ELF-1 (cell line): ENCODE measurements around the gene NOP53.
"Not testable (repeated sequence)": the region's sequence is repeated elsewhere in the genome, so short reads cannot be mapped to it uniquely, and the experiment has no call there.

Experiments used
- DNase-seq: peaks from one replicate; pipeline ENCODE4 v3.0.0-alpha.2; 2016; ENCODE audit warnings: low read depth, low spot score

NOP53 gene

DNA sequence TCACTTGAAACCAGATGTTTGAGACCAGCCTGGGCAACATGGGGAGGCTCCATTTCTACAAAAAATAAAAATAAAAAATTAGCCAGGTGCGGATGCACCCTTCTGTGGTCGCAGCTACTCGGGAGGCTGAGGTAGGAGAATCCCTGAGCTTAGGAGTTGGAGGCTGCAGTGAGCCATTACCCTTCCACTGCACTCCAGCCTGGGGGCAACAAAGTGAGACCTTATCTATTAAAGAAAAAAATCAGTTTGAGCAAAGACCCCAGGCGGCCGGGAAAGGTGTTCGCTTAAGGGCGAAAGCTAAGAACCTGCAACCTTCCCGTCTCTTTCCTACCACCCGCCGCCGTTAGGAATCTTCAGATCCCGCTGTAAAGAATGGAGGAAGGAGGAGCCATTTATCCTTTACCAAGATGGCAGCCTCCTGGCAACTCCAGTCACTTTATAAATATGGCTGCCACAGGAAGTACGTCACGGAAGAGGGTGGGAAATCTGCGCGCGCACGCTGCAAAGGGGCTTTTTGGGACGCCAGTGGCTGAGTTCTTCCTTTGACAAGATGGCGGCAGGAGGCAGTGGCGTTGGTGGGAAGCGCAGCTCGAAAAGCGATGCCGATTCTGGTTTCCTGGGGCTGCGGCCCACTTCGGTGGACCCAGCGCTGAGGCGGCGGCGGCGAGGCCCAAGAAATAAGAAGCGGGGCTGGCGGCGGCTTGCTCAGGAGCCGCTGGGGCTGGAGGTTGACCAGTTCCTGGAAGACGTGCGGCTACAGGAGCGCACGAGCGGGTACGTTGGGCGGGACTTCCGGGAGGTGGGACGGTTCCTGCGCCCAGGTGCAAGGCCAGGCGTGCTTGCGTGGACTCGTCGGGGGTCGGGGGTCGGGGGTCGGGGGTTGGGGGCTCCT, at the start of gene NOP53:
TSS of gene NOP53 (plus strand) at position 537 of the 892 bp plus-strand sequence. CDS start at position 551, 14 bp downstream.
- DNase-seq = peak; percentile 99

DNA sequence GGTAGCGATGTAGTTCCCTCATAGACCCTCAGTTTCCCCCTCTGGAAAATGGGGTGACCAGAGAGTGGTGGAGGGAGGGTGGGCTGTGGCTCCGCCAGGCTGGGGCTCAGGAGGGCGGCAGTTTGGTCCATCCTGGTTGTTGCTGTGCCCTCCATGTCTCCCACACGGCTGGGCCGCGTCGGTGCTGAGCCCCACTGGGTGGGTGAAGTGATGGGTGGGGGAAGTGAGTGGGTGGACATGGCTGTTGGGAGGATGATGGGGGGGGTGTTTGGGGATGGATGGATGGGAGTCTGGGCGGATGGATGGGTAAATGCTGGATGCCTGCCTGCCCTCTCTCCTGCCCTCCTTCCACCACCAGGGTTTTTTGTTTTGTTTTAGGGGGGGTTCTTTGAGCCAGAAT, 48.7 kb upstream of the NOP53 start:
- DNase-seq = no peak

DNA sequence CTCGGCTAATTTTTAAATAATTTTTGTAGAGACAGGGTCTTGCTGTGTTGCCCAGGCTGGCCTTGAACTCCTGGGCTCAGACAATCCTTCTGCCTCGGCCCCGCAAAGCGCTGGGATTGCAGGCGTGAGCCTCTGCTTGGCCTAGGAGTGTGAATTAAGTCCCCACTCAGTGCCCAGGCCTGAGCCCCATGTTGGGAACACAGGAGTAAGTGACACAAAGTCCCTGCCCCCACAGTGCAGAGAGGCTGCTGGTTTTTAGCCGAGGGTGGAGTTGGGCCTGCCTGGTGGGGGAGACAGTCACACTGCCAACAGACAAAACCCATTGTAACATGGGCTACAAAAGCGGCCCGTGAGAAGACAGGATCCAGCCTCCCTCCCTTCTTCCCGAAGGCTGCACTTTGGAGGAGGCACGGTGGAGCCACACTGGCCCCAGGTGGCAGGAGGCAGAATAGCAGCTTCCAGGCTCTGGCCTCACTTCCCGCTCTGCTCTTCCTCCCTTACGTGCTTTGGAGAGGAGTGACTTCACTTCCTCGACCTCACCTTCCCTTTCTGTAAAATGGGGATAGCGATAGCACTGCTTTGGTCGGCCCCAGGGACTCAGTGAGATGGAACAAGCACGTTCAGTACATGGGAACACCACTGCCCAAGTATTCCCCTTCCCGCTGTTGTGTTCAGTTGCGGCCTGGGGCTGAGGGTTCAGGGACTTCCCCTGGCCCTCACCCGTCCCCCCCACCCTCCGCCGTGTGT, 47.3 kb upstream of the NOP53 start:
- peak; percentile 97 for DNase-seq

DNA sequence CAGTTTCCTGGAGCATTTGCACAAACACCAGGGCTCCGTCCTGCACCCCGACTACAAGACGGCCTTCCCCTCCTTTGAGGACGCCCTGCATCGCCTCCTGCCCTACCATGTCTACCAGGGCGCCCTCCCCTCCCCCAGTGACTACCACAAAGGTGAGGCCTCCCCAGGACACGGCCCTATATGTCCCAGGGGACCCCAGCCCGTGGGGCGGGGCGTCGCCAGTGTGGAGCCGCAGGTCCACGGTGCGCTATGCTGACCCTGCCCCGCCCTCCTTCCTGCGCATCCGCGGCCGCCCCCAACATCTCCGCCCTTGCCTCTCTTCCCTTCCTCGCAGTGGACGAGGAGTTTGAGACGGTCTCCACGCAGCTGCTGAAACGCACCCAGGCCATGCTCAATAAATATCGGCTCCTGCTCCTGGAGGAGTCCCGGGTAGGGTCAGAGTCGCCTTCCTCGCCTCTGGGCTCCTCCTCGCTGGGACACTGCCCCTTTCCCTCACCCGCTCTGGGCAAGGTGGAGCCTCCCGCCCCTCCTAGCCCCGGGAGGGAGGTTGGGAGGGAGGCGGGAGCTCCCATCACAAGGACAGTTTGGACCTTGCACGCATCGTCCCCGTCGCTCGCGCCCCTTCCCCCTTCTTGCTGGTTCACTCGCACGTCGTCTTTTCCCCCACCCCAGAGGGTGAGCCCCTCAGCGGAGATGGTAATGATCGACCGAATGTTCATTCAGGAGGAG, 46.6 kb upstream of the NOP53 start:
- DNase-seq = no peak

DNA sequence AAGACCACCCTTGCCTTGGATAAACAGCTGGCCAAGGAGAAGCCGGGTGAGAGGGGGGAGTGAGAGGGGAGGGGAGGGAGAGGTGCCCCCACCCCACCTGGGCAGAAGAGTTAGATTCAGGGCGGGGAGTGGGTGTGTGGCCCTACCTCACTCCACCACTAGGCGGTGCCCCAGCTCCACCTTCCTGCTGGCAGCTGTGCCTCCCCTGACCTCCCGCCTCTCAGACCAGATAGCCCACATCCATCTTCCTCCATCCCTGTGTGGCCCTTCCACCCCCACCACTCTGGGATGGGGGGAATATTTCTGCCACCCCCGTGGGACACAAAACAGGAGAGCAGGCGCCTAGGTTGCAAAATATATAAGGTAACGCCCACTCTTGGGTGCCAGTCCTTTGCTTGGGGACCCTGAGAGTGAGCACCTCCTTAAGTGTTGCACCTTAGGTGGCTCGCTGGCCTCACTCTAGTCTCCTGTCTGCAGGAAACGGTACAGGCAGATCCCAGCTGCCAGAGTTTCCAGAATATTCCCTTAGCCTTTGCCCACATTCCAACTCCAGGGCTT, 45.9 kb upstream of the NOP53 start:
- peak; percentile 86 for DNase-seq

DNA sequence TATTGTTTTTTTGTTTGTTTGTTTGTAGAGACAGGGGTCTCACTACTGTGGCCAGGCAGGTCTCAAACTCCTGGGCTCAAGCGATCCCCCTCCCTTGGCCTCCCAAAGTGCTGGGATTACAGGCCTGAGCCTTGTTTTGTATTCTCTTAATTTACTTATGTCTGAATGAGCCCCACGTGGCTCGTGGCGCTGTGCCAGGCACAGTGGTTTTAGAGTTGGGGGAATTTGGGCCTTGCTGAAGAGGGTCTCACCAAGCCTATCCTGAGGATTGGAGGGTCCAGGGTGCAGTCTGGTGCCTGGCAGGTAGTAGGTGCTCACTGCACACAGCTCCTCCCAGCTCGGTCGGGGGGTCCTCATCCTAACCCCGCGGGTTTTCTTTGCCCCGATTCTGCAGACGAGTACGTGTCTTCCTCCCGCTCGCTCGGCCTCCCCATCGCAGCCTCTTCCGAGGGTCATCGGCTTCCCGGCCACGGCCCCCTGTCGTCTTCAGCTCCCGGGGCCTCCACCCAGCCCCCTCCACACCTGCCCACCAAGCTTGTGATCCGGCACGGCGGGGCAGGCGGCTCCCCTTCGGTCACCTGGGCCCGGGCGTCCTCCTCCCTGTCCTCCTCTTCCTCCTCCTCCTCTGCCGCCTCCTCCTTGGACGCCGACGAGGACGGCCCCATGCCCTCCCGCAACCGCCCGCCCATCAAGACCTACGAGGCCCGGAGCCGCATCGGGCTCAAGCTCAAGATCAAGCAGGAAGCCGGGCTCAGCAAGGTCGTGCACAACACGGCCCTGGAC, 44.2 kb upstream of the NOP53 start:
- DNase-seq = no peak

DNA sequence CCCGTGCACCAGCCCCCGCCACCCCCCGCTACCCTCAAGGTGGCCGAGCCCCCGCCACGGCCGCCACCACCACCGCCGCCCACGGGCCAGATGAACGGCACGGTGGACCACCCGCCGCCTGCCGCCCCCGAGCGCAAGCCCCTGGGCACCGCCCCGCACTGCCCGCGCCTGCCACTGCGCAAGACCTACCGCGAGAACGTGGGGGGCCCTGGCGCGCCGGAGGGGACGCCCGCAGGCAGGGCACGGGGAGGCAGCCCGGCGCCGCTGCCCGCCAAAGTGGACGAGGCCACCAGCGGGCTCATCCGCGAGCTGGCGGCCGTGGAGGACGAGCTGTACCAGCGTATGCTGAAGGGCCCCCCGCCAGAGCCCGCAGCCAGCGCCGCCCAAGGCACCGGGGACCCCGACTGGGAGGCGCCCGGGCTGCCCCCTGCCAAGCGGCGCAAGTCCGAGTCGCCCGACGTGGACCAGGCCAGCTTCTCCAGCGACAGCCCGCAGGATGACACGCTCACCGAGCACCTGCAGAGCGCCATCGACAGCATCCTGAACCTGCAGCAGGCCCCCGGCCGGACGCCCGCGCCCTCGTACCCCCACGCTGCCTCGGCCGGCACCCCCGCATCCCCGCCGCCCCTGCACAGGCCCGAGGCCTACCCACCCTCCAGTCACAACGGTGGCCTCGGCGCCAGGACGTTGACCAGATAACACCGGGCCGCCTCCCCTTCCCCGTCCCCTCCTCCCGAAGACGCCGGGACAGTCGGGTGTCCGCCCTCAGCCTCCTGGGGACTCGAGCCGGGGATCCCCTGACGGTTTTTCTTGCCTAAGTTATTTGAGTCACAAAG, 43.4 kb upstream of the NOP53 start:
- no peak for DNase-seq

DNA sequence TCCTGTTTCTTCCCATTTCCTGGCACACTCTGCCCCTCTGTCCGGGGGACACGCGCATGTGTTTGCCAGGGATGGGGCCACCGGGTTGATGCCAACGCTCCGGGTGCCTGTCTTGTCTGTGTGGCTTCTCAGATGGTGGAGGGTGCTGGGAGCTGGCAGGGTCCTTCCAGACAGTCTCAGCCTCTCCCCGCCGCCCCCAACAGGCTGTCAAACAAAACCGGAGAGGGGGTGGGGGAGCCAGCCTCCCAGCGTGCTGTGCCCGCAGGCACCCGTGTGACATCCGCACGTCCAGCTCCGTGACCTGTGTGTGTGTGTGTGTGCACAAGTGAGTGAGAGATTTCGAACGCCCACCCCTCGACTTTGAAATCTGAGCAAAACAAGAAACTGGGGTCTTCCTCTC, 42.7 kb upstream of the NOP53 start:
- no peak for DNase-seq

DNA sequence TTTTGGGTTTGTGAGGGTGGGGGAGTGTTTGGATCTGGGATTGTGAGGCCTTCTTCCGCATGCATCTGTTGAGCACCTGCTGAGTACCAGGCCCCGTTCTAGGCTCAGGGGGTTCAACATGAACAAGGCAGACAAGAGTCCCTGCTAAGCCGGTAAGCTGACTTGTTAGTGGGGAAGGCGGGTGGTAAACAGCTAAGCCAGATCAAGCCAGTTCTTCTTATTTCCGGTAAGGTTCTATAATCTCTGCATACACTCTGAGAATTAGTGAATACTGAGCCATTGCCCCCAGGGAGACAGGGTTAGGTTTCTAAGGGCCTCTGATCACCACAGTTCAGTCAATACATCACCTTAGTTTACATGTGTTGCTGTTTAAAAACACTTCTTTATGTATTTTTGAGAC, 42.0 kb upstream of the NOP53 start:
- no peak for DNase-seq

DNA sequence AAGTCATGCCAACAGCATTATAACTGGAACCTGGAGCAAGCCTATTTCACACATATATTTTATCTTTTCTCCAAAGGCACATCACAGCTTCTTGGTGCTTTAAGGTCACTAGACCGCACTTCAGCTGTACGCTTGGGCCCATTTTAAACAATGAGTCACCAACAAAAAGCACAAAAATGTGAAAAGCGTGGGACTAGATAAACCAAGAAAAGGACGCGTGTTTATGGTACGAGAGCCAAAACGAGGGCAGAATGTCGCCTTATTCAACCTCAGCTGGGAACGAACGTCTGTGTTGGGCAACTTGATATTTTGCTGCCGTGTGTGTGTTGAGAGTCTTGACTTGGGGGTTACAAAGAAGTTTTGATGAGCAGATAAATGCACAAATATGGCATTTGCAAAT, 41.3 kb upstream of the NOP53 start:
- DNase-seq = no peak

DNA sequence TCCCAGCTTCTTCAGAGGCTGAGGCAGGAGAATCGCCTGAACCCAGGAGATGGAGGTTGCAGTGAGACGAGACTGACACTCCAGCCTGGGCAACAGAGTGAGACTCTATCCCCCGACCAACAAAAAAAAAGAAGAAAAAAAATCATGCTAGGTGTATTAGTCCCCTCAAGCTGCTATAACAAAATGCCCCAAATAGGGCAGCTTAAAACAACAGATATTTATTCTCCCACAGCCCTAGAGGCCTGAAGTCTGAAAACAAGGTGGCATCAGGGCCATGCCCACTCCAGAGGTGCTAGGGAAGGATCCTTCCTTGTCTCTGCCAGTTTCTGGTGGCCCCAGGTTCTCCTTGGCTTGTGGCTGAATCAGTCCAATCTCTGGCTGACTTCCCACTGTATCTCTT, 40.7 kb upstream of the NOP53 start:
- no peak for DNase-seq

DNA sequence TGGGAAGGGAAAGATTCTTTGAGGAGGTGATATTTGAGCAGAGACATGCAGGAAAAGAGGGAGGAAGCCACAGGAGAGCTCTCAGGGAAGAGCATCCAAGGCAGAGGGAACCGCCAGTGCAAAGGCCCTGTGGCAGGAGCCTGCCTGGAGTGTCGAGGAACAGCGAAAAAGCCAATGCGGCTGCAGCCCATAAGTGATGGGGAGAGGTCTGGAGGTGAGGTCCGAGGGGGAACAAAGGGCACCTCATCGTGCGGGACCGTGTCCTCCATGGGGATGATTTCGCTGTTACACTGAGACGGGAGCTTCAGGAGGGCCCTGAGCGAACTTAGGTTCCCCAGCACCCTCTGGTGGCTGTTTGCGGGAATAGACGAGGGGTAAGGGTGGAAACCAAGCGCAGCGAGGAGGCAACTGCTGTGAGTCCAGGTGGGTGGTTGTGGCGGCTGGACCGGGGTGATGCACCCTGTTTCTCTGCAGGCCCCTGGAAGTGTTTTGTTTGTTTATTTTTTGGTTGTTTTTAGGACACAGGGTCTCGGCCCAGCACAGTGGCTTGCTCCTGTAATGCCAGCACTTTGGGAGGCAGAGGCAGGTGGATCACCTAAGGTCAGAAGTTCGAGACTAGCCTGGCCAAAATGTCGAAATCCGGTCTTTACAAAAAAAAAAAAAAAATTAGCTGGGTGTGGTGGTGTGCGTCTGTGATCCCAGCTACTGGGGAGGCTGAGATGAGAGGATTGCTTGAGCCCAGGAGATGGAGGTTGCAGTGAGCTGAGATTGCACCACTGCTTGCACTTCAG, 38.0 kb upstream of the NOP53 start:
- DNase-seq = peak; percentile 89

DNA sequence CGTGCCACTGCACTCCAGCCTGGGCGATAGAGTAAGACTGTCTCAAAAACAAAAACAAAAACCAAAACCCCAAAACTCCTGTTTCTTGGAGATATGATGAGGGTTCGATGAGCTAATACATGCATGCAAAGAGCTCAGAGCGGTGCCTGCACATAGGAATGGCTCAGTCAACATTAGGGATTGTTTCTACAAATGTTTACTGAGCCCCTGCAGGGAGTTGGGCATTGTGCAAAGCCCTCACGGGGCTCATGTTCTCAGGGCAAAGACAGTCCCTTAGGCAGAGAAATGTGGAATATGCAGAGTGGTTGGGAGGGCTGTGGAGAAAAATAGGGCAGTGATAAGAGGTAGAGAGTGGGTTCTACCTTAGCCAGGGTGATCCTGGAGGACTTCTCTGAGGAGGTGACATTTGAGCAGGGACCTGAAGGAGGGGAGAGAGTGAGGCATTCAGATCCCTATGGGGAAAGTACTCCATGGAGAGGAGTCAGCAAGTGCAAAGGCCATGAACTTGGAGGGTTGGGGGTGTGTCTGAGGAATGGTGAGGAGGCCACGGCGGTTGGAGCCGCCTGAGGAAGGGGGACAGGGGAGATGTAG, 33.6 kb upstream of the NOP53 start:
- DNase-seq = no peak

DNA sequence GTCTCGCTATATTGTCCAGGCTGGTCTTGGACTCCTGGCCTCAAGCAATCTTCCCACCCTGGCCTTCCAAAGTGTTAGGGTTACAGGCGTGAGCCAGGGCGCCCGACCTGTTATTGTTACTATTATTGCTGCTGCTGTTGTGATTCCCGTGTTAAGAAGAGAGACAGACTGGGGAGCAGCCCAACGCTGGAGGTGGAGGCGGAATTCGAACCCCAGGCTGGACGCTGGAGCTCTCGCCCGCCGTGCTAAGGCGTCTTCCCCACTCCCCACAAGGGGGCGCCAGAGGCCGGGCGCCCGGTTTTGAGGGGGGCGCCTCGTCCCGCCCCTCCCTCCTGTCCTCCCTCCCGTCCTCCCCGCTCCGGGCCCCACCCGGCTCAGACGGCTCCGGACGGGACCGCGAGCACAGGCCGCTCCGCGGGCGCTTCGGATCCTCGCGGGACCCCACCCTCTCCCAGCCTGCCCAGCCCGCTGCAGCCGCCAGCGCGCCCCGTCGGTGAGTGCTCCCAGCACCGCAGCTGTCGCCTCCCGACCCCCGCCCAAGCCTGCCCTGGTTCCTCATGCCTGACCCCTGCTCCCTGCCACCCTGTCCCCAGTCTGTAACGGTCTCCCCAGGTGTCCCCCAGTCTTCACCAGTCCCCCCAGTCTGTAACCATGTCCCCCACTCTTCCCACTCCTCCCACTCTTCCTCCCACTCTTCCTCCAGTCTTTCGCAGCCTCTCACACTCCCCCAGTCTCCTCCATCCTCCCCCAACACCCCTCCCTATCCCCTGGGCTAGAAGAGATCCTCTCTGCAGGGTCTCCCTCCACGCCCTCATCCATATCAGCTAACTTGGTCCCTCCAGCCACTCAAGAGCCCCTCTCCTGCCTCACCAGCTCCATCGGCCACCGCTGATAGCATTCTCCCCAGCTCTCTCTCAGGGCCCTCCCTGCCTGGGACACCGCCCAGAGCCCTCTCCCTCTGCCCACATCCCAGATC, 32.0 kb upstream of the NOP53 start, which contains the start of gene EHD2:
TSS of gene EHD2 (plus strand) at position 377 of the 976 bp plus-strand sequence. CDS start 3,191 bp downstream, outside the sequence.
- peak; percentile 61 for DNase-seq

DNA sequence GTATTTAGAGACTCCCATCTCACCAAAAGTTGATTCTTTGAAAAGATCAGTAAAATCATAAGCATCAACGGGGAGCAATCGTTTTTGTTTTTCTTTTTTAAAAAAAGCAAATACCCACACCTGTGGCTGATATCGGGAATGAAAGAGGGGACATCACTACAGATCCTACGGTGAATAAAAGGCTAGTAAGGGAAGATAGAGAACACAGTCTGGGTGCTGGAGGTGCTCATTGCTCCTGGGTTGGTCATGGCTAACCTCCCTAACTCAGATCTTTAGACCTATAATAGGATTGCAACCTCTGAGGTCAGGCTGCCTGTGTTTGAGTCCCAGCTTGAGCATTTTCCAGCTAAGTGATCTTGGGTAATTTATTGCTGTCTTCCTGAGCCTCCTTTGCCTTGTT, 31.0 kb upstream of the NOP53 start:
- DNase-seq = no peak

DNA sequence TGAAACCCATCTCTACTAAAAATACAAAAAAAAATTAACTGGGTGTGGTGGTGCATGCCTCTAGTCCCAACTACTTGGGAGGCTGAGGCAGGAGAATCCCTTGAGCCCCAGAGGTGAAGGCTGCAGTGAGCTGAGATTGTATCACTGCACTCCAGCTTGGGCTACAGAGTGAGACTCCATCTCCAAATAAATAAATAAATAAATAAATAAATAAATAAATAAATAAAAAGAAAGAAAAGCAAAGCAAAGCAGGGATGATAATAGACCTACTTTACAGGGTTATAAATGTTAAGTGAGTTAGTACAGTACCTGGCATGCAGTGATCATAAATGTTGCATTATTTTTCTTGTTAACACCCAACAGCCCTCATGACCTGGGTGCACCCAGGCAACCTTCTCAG, 30.5 kb upstream of the NOP53 start:
- not testable (repeated sequence) for DNase-seq

DNA sequence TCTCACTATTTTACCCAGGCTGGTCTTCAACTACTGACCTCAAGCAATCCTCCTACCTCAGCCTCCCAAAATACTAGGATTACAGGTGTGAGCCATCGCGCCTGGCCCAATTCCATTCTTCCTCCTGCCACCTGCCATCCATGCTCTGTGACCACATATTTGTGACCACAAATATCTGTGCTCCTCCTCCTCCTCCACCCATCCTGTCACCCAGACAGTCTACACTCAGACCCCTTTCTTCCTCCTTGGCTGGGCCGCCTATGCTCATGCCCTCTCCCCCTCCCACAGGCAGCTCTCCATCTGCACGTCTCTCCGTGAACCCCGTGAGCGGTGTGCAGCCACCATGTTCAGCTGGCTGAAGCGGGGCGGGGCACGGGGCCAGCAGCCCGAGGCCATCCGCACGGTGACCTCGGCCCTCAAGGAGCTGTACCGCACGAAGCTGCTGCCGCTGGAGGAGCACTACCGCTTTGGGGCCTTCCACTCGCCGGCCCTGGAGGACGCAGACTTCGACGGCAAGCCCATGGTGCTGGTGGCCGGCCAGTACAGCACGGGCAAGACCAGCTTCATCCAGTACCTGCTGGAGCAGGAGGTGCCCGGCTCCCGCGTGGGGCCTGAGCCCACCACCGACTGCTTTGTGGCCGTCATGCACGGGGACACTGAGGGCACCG, 28.9 kb upstream of the NOP53 start:
- no peak for DNase-seq
